Measurements from ENCODE around the gene RAB3C. TPM values are rescaled to one million over a fixed set of nuclear protein-coding genes. Genes with fewer than 3 reads are reported as not detected.

Gene RAB3C
- polyA plus RNA-seq, 1 donor (not counting 4 experiments of a cell fraction or from before 2014, with no cell fraction given): not detected

- Histone ChIP-seq H3K9ac (ENCODE audit: control insufficient read depth, extremely low read depth, insufficient read depth, low read length) (no peak overlapping the region), H2AFZ (ENCODE audit: control insufficient read depth, low read length) (no peak overlapping the region), H3K4me2 (ENCODE audit: control insufficient read depth, extremely low read depth, insufficient read depth, low read depth, low read length) (no peak overlapping the region), H3K4me1 (ENCODE audit: control insufficient read depth, extremely low read depth, insufficient read depth, low read length) (no peaks in the 10 kb centered on the region), H3K9me3 (ENCODE audit: control insufficient read depth, low read depth, low read length) (no peaks in the 10 kb centered on the region), H3K4me3 (ENCODE audit: control insufficient read depth in 2 of 3, extremely low read depth in 1 of 3, insufficient read depth in 2 of 3, low read depth in 1 of 3, low read length in 3 of 3) (no peak overlapping the region), H3K79me2 (ENCODE audit: control insufficient read depth, insufficient read depth, low read length) (no peaks in the 10 kb centered on the region), H3K36me3 (ENCODE audit: control insufficient read depth in 2 of 2, extremely low read depth in 1 of 2, insufficient read depth in 2 of 2, low read length in 2 of 2) (no peaks in the 10 kb centered on the region), H3K9me1 (ENCODE audit: control insufficient read depth, extremely low read depth, insufficient read depth, low read length) (no peaks in the 10 kb centered on the region), H3K27ac (ENCODE audit: control insufficient read depth, insufficient read depth, low read length) (no peak overlapping the region), H4K20me1 (ENCODE audit: control insufficient read depth, extremely low read depth, insufficient read depth, low read length) (no peaks in the 10 kb centered on the region), H3K27me3 (ENCODE audit: control insufficient read depth, extremely low read depth, insufficient read depth, low read length) (no peaks in the 10 kb centered on the region)
- DNase-seq (ENCODE audit: low read depth, low spot score): no peak
- no peak for FAIRE-seq
- dilution Hi-C loops (cut with MboI; ENCODE audit: extremely low pct_ligation_motif_present, low sequenced_read_pairs): no loop called here
- TF ChIP-seq CTCF (optimal IDR thresholded peaks at IDR 0.05 in 1 of 3, IDR thresholded peaks at IDR 0.05 in 1 of 3, conservative IDR thresholded peaks at IDR 0.05 in 1 of 3; ENCODE audit: extremely low read depth in 1 of 3, insufficient read depth in 2 of 3, low read length in 3 of 3) (no peak), EZH2 (IDR thresholded peaks at IDR 0.05; ENCODE audit: low read length) (no peak)
Observed at GRCh38 chr5:58710871-58711270, 128.0 kb downstream of the RAB3C start.

GRCh38 chr5:58711965-58712364, 129.1 kb downstream of the RAB3C start:
- H3K9me3 ChIP-seq (ENCODE audit: control insufficient read depth, low read depth, low read length): no peaks in the 10 kb centered on the region
- no peak overlapping the region for H3K4me3 ChIP-seq (ENCODE audit: control insufficient read depth in 2 of 3, extremely low read depth in 1 of 3, insufficient read depth in 2 of 3, low read depth in 1 of 3, low read length in 3 of 3)
- no peaks in the 10 kb centered on the region for H3K9me1 ChIP-seq (ENCODE audit: control insufficient read depth, extremely low read depth, insufficient read depth, low read length)
- TF ChIP-seq EZH2 (IDR thresholded peaks at IDR 0.05; ENCODE audit: low read length) (no peak), CTCF (optimal IDR thresholded peaks at IDR 0.05 in 1 of 3, IDR thresholded peaks at IDR 0.05 in 1 of 3, conservative IDR thresholded peaks at IDR 0.05 in 1 of 3; ENCODE audit: extremely low read depth in 1 of 3, insufficient read depth in 2 of 3, low read length in 3 of 3) (no peak)
- dilution Hi-C loops (cut with MboI; ENCODE audit: extremely low pct_ligation_motif_present, low sequenced_read_pairs): no loop called here
- DNase-seq (ENCODE audit: low read depth, low spot score) (no peak), FAIRE-seq (no peak)
- no peak overlapping the region for H3K27ac ChIP-seq (ENCODE audit: control insufficient read depth, insufficient read depth, low read length)
- H3K9ac ChIP-seq (ENCODE audit: control insufficient read depth, extremely low read depth, insufficient read depth, low read length): no peak overlapping the region
- H3K79me2 ChIP-seq (ENCODE audit: control insufficient read depth, insufficient read depth, low read length): no peaks in the 10 kb centered on the region
- H3K4me1 ChIP-seq (ENCODE audit: control insufficient read depth, extremely low read depth, insufficient read depth, low read length): no peaks in the 10 kb centered on the region
- H3K4me2 ChIP-seq (ENCODE audit: control insufficient read depth, extremely low read depth, insufficient read depth, low read depth, low read length): no peak overlapping the region
- no peak overlapping the region for H2AFZ ChIP-seq (ENCODE audit: control insufficient read depth, low read length)
- no peaks in the 10 kb centered on the region for H4K20me1 ChIP-seq (ENCODE audit: control insufficient read depth, extremely low read depth, insufficient read depth, low read length)
- no peaks in the 10 kb centered on the region for H3K27me3 ChIP-seq (ENCODE audit: control insufficient read depth, extremely low read depth, insufficient read depth, low read length)
- no peaks in the 10 kb centered on the region for H3K36me3 ChIP-seq (ENCODE audit: control insufficient read depth in 2 of 2, extremely low read depth in 1 of 2, insufficient read depth in 2 of 2, low read length in 2 of 2)
